Measurements from ENCODE around the gene FAM117A. TPM values are rescaled to one million over a fixed set of nuclear protein-coding genes. Genes with fewer than 3 reads are reported as not detected.
"Not testable (repeated sequence)": the region's sequence is repeated elsewhere in the genome, so short reads cannot be mapped to it uniquely, and the experiment has no call there.

FAM117A gene
- total RNA-seq, 1 experiment from 2014 or later, result 21.8 TPM

- no peak for DNase-seq
- Histone ChIP-seq H3K36me3 (replicated peaks; ENCODE audit: control insufficient read depth, insufficient read depth, low read length) (no peaks in the 10 kb centered on the region), H3K27me3 (ENCODE audit: control insufficient read depth, insufficient read depth, low read length) (no peaks in the 10 kb centered on the region), H3K4me3 (ENCODE audit: insufficient read depth, low read depth, low read length) (no peak overlapping the region)
These were observed 89.4 kb downstream of the FAM117A start for GRCh38 chr17:49674507-49674906.

GRCh38 chr17:49673679-49674078 is 90.3 kb downstream of the FAM117A start:
- not testable (repeated sequence) for H3K4me3 ChIP-seq (ENCODE audit: insufficient read depth, low read depth, low read length); H3K27me3 ChIP-seq (ENCODE audit: control insufficient read depth, insufficient read depth, low read length); DNase-seq; H3K36me3 ChIP-seq (replicated peaks; ENCODE audit: control insufficient read depth, insufficient read depth, low read length)

GRCh38 chr17:49670641-49671040 is 93.3 kb downstream of the FAM117A start:
- Histone ChIP-seq H3K36me3 (replicated peaks; ENCODE audit: control insufficient read depth, insufficient read depth, low read length) (no peaks in the 10 kb centered on the region), H3K27me3 (ENCODE audit: control insufficient read depth, insufficient read depth, low read length) (no peaks in the 10 kb centered on the region), H3K4me3 (ENCODE audit: insufficient read depth, low read depth, low read length) (no peak overlapping the region)
- DNase-seq, result no peak

GRCh38 chr17:49670002-49670401 is 93.9 kb downstream of the FAM117A start:
- Histone ChIP-seq H3K27me3 (ENCODE audit: control insufficient read depth, insufficient read depth, low read length) (no peaks in the 10 kb centered on the region), H3K36me3 (replicated peaks; ENCODE audit: control insufficient read depth, insufficient read depth, low read length) (no peaks in the 10 kb centered on the region), H3K4me3 (ENCODE audit: insufficient read depth, low read depth, low read length) (no peak overlapping the region)
- no peak for DNase-seq

- no peak overlapping the region for H3K4me3 ChIP-seq (ENCODE audit: insufficient read depth, low read depth, low read length)
- no peaks in the 10 kb centered on the region for H3K36me3 ChIP-seq (replicated peaks; ENCODE audit: control insufficient read depth, insufficient read depth, low read length)
- no peak for DNase-seq
- H3K27me3 ChIP-seq (ENCODE audit: control insufficient read depth, insufficient read depth, low read length), result no peaks in the 10 kb centered on the region
These were observed 96.1 kb downstream of the FAM117A start for GRCh38 chr17:49667854-49668253.

- Histone ChIP-seq H3K36me3 (replicated peaks; ENCODE audit: control insufficient read depth, insufficient read depth, low read length) (no peaks in the 10 kb centered on the region), H3K4me3 (ENCODE audit: insufficient read depth, low read depth, low read length) (no peak overlapping the region), H3K27me3 (ENCODE audit: control insufficient read depth, insufficient read depth, low read length) (no peaks in the 10 kb centered on the region)
- no peak for DNase-seq
These were observed 99.2 kb downstream of the FAM117A start for GRCh38 chr17:49664706-49665211.

Other genes starting within 250 kb of the FAM117A start
- 1.7 and 2.4 TPM in 2 replicates for gene NXPH3, start 188.3 kb downstream of the FAM117A start, total RNA-seq (2014; rRNA removed; shearing (Covaris generic))
- 16.1 and 26.2 TPM in 2 replicates for gene SPOP, start 86.0 kb downstream of the FAM117A start, total RNA-seq (2014; rRNA removed; shearing (Covaris generic))
- gene SLC35B1, start 56.2 kb downstream of the FAM117A start, total RNA-seq (2014; rRNA removed; shearing (Covaris generic)), result 57.6 and 76.6 TPM in 2 replicates
- 96.1 and 153 TPM in 2 replicates for gene KAT7, start 24.6 kb upstream of the FAM117A start, total RNA-seq (2014; rRNA removed; shearing (Covaris generic))
- not detected in 2 replicates for gene TAC4, start 83.9 kb upstream of the FAM117A start, total RNA-seq (2014; rRNA removed; shearing (Covaris generic))
- 1.0 and 1.1 TPM in 2 replicates for gene DLX4, start 205.1 kb upstream of the FAM117A start, total RNA-seq (2014; rRNA removed; shearing (Covaris generic))
- gene DLX3, start 231.1 kb upstream of the FAM117A start, total RNA-seq (2014; rRNA removed; shearing (Covaris generic)), result not detected in 2 replicates